K562 (cell line): ENCODE results near the gene TMCC1. TPM values are rescaled to one million over a fixed set of nuclear protein-coding genes. Genes with fewer than 3 reads are reported as not detected.

Source experiments
- ATAC-seq: fragments of 200-7000 bp; cut with Tn5 transposase; 3 replicates; pipeline ENCODE4 v1.9.1; 2020; ENCODE audit warnings: moderate library complexity
- BruUV-seq: library from RNA; stranded (reverse); fragments of 400-500 nt; replicated peaks from 2 replicates; lab custom pipeline; 2021; lab: Mats Ljungman, UMichigan
- CTCF ChIA-PET: fragments of 300-600 bp; formaldehyde crosslinking; extraction: SDS; loops from one replicate; lab custom pipeline; 2021; ENCODE audit warnings: low intra/inter-chr PET ratio; lab: Yijun Ruan, JAX
- POLR2A ChIA-PET: fragments of 300-600, 350-650 bp; sonication (Branson Sonifier 250); formaldehyde crosslinking; extraction: SDS; loops from one replicate; lab custom pipeline; 2021; ENCODE audit warnings: antibody characterized with exemption, inconsistent platforms; lab: Yijun Ruan, JAX
- DNase-seq, 4 experiments: peaks; one replicate each; pipeline versions ENCODE4 v3.0.0 to v3.0.0-alpha.2; 2011 to 2018; ENCODE audit warnings: low spot score in 3 of 4, mixed read lengths in 3 of 4; ENCODE audit errors: extremely low read depth in 1 of 4
- FAIRE-seq: peaks from 2 replicates; lab custom pipeline; 2011; peaks lifted over from hg19 to GRCh38; lab: Jason Lieb, UNC
- H2AFZ ChIP-seq: 2 replicates; pipeline ENCODE4 v1.6.0; 2011; ENCODE audit warnings: low read depth, low read length, control low read depth, inconsistent platforms
- H3K27ac ChIP-seq: fragments of 200-600 bp; 3 replicates; pipeline ENCODE4 v1.8.0; 2011; ENCODE audit warnings: low read depth, mild to moderate bottlenecking, control low read depth, inconsistent platforms, low read length, moderate library complexity, mixed read lengths; ENCODE audit errors: extremely low read depth
- H3K27me3 ChIP-seq, 2 experiments: fragments of 300-600 bp in 1 of 2; 2 replicates in 1 of 2; 3 replicates in 1 of 2; pipeline versions ENCODE4 v1.6.0 to v1.8.0; 2011; ENCODE audit warnings: inconsistent platforms in 2 of 2, low read length in 2 of 2, mild to moderate bottlenecking in 1 of 2, mixed read lengths in 1 of 2, moderate library complexity in 1 of 2; ENCODE audit not compliant: control insufficient read depth in 2 of 2, insufficient read depth in 2 of 2
- H3K36me3 ChIP-seq: fragments of 300-600 bp; 3 replicates; pipeline ENCODE4 v1.8.0; 2011; ENCODE audit warnings: mild to moderate bottlenecking, low read length, inconsistent platforms; ENCODE audit not compliant: control insufficient read depth, insufficient read depth
- H3K4me1 ChIP-seq, 2 experiments: fragments of 200-600 bp in 1 of 2; replicated peaks in 1 of 2; 2 replicates in 1 of 2; 3 replicates in 1 of 2; pipeline versions ENCODE4 v1.5.1 to v1.8.0; 2011; ENCODE audit warnings: inconsistent platforms in 2 of 2, low read length in 2 of 2, mild to moderate bottlenecking in 1 of 2, mixed read lengths in 1 of 2, moderate library complexity in 1 of 2; ENCODE audit not compliant: control insufficient read depth in 2 of 2, insufficient read depth in 2 of 2
- H3K4me2 ChIP-seq: 2 replicates; pipeline ENCODE4 v1.6.1; 2011; ENCODE audit warnings: low read length, control low read depth, inconsistent platforms, mixed read lengths; ENCODE audit not compliant: insufficient read depth
- H3K4me3 ChIP-seq: fragments of 200-600 bp; sonication (generic), shearing (Covaris generic); 2 replicates; pipeline ENCODE4 v1.5.1; 2016; ENCODE audit warnings: control low read depth, inconsistent platforms
- H3K79me2 ChIP-seq: fragments of 200-600 bp; 3 replicates; pipeline ENCODE4 v1.8.0; 2011; ENCODE audit warnings: low read length, inconsistent platforms; ENCODE audit not compliant: control insufficient read depth, insufficient read depth
- H3K9ac ChIP-seq, 2 experiments: 2 replicates each; pipeline versions ENCODE4 v1.6.0 to v1.6.1; 2011; ENCODE audit warnings: low read depth in 2 of 2, low read length in 2 of 2, control low read depth in 1 of 2, inconsistent platforms in 1 of 2, mild to moderate bottlenecking in 1 of 2, mixed read lengths in 1 of 2; ENCODE audit not compliant: insufficient read depth in 1 of 2
- H3K9me1 ChIP-seq: one replicate; pipeline ENCODE4 v1.6.0; 2011; ENCODE audit warnings: inconsistent platforms, mild to moderate bottlenecking, low read length, moderate library complexity; ENCODE audit not compliant: control insufficient read depth, insufficient read depth
- H3K9me3 ChIP-seq: replicated peaks from 2 replicates; pipeline ENCODE4 v1.5.1; 2011; ENCODE audit warnings: low read depth, low read length, inconsistent platforms; ENCODE audit not compliant: control insufficient read depth, insufficient read depth
- H4K20me1 ChIP-seq: replicated peaks from 2 replicates; pipeline ENCODE4 v1.6.1; 2011; ENCODE audit warnings: low read length, inconsistent platforms, mixed read lengths; ENCODE audit not compliant: control insufficient read depth, insufficient read depth
- AFF4 ChIP-seq: sonication (generic); formaldehyde crosslinking; IDR thresholded peaks from 2 replicates; pipeline ENCODE4 v1.8.0; 2023; ENCODE audit warnings: mild to moderate bottlenecking, missing genetic modification reagents
- BHLHE40 ChIP-seq: IDR thresholded peaks from 2 replicates; pipeline ENCODE4 v1.6.1; 2011; ENCODE audit warnings: low read length, improper control_type of control experiment
- BMI1 ChIP-seq: fragments of 150-350 bp; IDR thresholded peaks from 2 replicates; pipeline ENCODE4 v1.6.1; 2014; ENCODE audit warnings: low read length
- FOXJ3 ChIP-seq: sonication (generic); formaldehyde crosslinking; IDR thresholded peaks from 2 replicates; pipeline ENCODE4 v1.4.0; 2020; ENCODE audit warnings: mild to moderate bottlenecking, missing genetic modification reagents
- KAT2B ChIP-seq: IDR thresholded peaks from one replicate; pipeline ENCODE4 v1.6.1; 2012; ENCODE audit warnings: low read depth, mild to moderate bottlenecking, control low read depth, inconsistent platforms, low read length, moderate library complexity
- NFIC ChIP-seq: fragments of 450-650 bp; IDR thresholded peaks from 2 replicates; pipeline ENCODE4 v1.6.1; 2017; ENCODE audit warnings: mild to moderate bottlenecking, inconsistent platforms
- PURB ChIP-seq: sonication (generic); formaldehyde crosslinking; IDR thresholded peaks from 2 replicates; pipeline ENCODE4 v1.9.0; 2021; ENCODE audit warnings: low read depth, mild to moderate bottlenecking, missing genetic modification reagents
- ZNF134 ChIP-seq: fragments of 250-450 bp; sonication (Bioruptor Pico); conservative IDR thresholded peaks from 2 replicates; pipeline ENCODE4 v1.4.0; 2020
- ZNF354B ChIP-seq: fragments of 250-450 bp; sonication (Bioruptor Pico); IDR thresholded peaks from 2 replicates; pipeline ENCODE4 v1.4.0; 2020
- WGBS: fragments of 100-300 bp; shearing (Covaris generic); methylation state at CpG from one replicate; pipeline ENCODE4 v1.1.6; 2016; ENCODE audit warnings: low coverage, mixed read lengths; ENCODE audit not compliant: insufficient coverage; ENCODE audit errors: missing lambda C conversion rate; 5-methylcytosine and 5-hydroxymethylcytosine counted together
- in situ Hi-C: fragments of 300-500 bp; cut with MboI; formaldehyde crosslinking; loops from 4 replicates; pipeline ENCODE4 v1.15.0; 2018; ENCODE audit warnings: inconsistent platforms, mixed read lengths
- intact Hi-C: fragments of 100-400 bp; cut with micrococcal nuclease; formaldehyde crosslinking; loops from 2 replicates; pipeline ENCODE4 v1.14.2; 2022
- polyA plus RNA-seq, 8 experiments: library from polyadenylated mRNA; depleted of rRNA in 4 of 8; stranded (reverse) in 5 of 8; unstranded in 3 of 8; fragments of >200 nt; fragmentation: Nextera tagmentation in 2 of 8; fragmentation: Illumina TruSeq in 1 of 8; extraction: Ambion mirVana in 2 of 8; extraction: Trizol in 1 of 8; gene quantifications; 2 replicates each; pipeline versions ENCODE4 v1.2.1 to v1.2.3, GENCODE V29; 2011 to 2014; ENCODE audit warnings: inconsistent platforms in 1 of 8, missing spikeins in 1 of 8
- total RNA-seq, 7 experiments: library from RNA; depleted of rRNA in 6 of 7; stranded (reverse); fragments of >200 nt in 6 of 7; fragmentation: Illumina TruSeq in 2 of 7; extraction: Trizol in 2 of 7; gene quantifications; 2 replicates each; pipeline versions ENCODE4 v1.2.1 to v1.2.3, GENCODE V29; 2011 to 2021; ENCODE audit warnings: low replicate concordance in 1 of 7
- TF ChIP-seq, protein P1 (sequence below), 2 experiments: fragments of 450-650 bp; formaldehyde crosslinking in 1 of 2; IDR thresholded peaks; 2 replicates each; pipeline versions ENCODE4 v1.4.0 to v1.6.1; 2014 to 2020; ENCODE audit warnings: mild to moderate bottlenecking in 2 of 2, borderline replicate concordance in 1 of 2, low read depth in 1 of 2

Gene TMCC1
- total and polyA plus RNA-seq, 9 of the 15 experiments (the other 6 are each of a cell fraction or from before 2014, with no cell fraction given), result 0.89 to 8.7 (median 4.0) TPM

DNA sequence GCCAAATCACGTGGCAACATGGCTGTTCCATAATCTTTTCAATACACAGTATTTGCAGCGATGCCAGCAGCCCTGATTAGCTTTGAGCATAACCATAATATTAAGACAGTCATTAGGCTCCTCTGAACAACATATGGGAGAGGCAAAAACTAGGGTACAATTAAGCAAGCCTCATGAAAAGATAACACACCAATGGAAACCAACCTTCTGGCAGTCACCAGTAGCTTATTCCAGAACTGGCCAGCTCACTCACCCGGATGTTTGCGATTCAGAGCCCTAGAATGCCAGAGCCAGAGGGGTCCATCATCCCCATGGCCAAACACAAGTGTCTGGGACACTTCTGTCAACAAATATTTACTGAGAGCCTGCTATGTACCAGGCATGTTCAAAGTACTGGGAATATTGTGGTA lies 238.2 kb downstream of the TMCC1 start:
- H3K9me3 ChIP-seq, result no peaks in the 10 kb centered on the region
- H3K4me1 ChIP-seq, result peaks cover 4 to 17% of the 10 kb centered on the region in 2 experiments; a peak in 4 of 5 replicates
- intact Hi-C loops (no loop called here), in situ Hi-C loops (no loop called here)
- no peak for FAIRE-seq
- no peak overlapping the region for H3K9ac ChIP-seq
- ChIA-PET POLR2A (no interaction called here), CTCF (no interaction called here)
- no peak for TF ChIP-seq KAT2B
- TF ChIP-seq FOXJ3, result no peak
- no peak for TF ChIP-seq PURB (CRISPR knock-in tag)
- TF ChIP-seq BMI1, result no peak
- no peak for TF ChIP-seq ZNF354B (CRISPR knock-in tag)
- TF ChIP-seq, protein P1, sequence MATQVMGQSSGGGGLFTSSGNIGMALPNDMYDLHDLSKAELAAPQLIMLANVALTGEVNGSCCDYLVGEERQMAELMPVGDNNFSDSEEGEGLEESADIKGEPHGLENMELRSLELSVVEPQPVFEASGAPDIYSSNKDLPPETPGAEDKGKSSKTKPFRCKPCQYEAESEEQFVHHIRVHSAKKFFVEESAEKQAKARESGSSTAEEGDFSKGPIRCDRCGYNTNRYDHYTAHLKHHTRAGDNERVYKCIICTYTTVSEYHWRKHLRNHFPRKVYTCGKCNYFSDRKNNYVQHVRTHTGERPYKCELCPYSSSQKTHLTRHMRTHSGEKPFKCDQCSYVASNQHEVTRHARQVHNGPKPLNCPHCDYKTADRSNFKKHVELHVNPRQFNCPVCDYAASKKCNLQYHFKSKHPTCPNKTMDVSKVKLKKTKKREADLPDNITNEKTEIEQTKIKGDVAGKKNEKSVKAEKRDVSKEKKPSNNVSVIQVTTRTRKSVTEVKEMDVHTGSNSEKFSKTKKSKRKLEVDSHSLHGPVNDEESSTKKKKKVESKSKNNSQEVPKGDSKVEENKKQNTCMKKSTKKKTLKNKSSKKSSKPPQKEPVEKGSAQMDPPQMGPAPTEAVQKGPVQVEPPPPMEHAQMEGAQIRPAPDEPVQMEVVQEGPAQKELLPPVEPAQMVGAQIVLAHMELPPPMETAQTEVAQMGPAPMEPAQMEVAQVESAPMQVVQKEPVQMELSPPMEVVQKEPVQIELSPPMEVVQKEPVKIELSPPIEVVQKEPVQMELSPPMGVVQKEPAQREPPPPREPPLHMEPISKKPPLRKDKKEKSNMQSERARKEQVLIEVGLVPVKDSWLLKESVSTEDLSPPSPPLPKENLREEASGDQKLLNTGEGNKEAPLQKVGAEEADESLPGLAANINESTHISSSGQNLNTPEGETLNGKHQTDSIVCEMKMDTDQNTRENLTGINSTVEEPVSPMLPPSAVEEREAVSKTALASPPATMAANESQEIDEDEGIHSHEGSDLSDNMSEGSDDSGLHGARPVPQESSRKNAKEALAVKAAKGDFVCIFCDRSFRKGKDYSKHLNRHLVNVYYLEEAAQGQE (IDR thresholded peaks at IDR 0.05; ENCODE audit: borderline replicate concordance), result no peak
- TF ChIP-seq, protein P1 (CRISPR knock-in tag; IDR thresholded peaks at IDR 0.05; ENCODE audit: low read depth), result no peak
- no peak for TF ChIP-seq AFF4 (CRISPR knock-in tag)
- no peak for TF ChIP-seq BHLHE40
- TF ChIP-seq ZNF134, result no peak
- TF ChIP-seq NFIC, result no peak
- no peak overlapping the region for H3K4me2 ChIP-seq
- no peaks in the 10 kb centered on the region for H3K9me1 ChIP-seq
- 82% methylated on average over 4 of the region's 4 CpGs for WGBS
- H3K36me3 ChIP-seq, result 0 out of 3 replicates have a peak, but pooled peaks cover 7% of the 10 kb centered on the region
- no peak for DNase-seq
- no peak overlapping the region for H2AFZ ChIP-seq
- BruUV-seq, result no TSS peak
- no peak overlapping the region for H3K4me3 ChIP-seq
- no peaks in the 10 kb centered on the region for H3K27me3 ChIP-seq
- no peaks in the 10 kb centered on the region for H4K20me1 ChIP-seq
- no peak overlapping the region for H3K27ac ChIP-seq
- no peak for ATAC-seq
- H3K79me2 ChIP-seq, result no peaks in the 10 kb centered on the region
